HEK293 (cell line): ENCODE data around the gene KIAA1671.

ENCODE experiments used
- GFI1B ChIP-seq: fragments of 450-650 bp; formaldehyde crosslinking; IDR thresholded peaks from 2 replicates; pipeline ENCODE4 v1.5.1; 2016; ENCODE audit warnings: missing biosample characterization, missing genetic modification characterization
- SETDB1 ChIP-seq: IDR thresholded peaks from one replicate; pipeline ENCODE4 v1.6.1; 2017; ENCODE audit warnings: mild to moderate bottlenecking, low read length, moderate library complexity, mixed read lengths; ENCODE audit not compliant: insufficient read length
- YY1 ChIP-seq: fragments of 450-650 bp; formaldehyde crosslinking; IDR thresholded peaks from 2 replicates; pipeline ENCODE4 v1.5.1; 2018; ENCODE audit warnings: missing biosample characterization, missing genetic modification characterization
- ZBTB20 ChIP-seq: fragments of 450-650 bp; formaldehyde crosslinking; IDR thresholded peaks from 2 replicates; pipeline ENCODE4 v1.5.1; 2016; ENCODE audit warnings: missing biosample characterization, missing genetic modification characterization
- ZFP37 ChIP-seq: fragments of 450-650 bp; formaldehyde crosslinking; IDR thresholded peaks from 2 replicates; pipeline ENCODE4 v1.5.1; 2016; ENCODE audit warnings: missing biosample characterization, missing genetic modification characterization
- ZNF138 ChIP-seq: fragments of 450-650 bp; formaldehyde crosslinking; IDR thresholded peaks from 2 replicates; pipeline ENCODE4 v1.5.1; 2016; ENCODE audit warnings: missing biosample characterization, missing genetic modification characterization, borderline replicate concordance
- ZNF366 ChIP-seq: fragments of 450-650 bp; formaldehyde crosslinking; conservative IDR thresholded peaks from 2 replicates; pipeline ENCODE4 v1.5.1; 2016; ENCODE audit warnings: missing biosample characterization, missing genetic modification characterization
- ZNF747 ChIP-seq: fragments of 450-650 bp; formaldehyde crosslinking; IDR thresholded peaks from 2 replicates; pipeline ENCODE4 v1.5.1; 2016; ENCODE audit warnings: missing biosample characterization, missing genetic modification characterization
- TF ChIP-seq, protein P1 (sequence below): fragments of 450-650 bp; formaldehyde crosslinking; IDR thresholded peaks from 2 replicates; pipeline ENCODE4 v1.5.0; 2017; ENCODE audit warnings: missing biosample characterization, missing genetic modification characterization, borderline replicate concordance
- TF ChIP-seq, protein P2 (sequence below): fragments of 450-650 bp; formaldehyde crosslinking; IDR thresholded peaks from 2 replicates; pipeline ENCODE4 v1.5.1; 2017; ENCODE audit warnings: missing biosample characterization, mild to moderate bottlenecking, missing genetic modification characterization, moderate library complexity
- TF ChIP-seq, protein P3 (sequence below): fragments of 450-650 bp; formaldehyde crosslinking; IDR thresholded peaks from 2 replicates; pipeline ENCODE4 v1.5.1; 2016; ENCODE audit warnings: missing biosample characterization, missing genetic modification characterization
- TF ChIP-seq, protein P4 (sequence below): fragments of 450-650 bp; formaldehyde crosslinking; IDR thresholded peaks from 2 replicates; pipeline ENCODE4 v1.5.1; 2016; ENCODE audit warnings: missing biosample characterization, missing genetic modification characterization
- TF ChIP-seq, protein P5 (sequence below): fragments of 450-650 bp; formaldehyde crosslinking; IDR thresholded peaks from 2 replicates; pipeline ENCODE4 v1.5.1; 2016; ENCODE audit warnings: missing biosample characterization, missing genetic modification characterization
- TF ChIP-seq, protein P6 (sequence below): fragments of 450-650 bp; formaldehyde crosslinking; optimal IDR thresholded peaks from 2 replicates; pipeline ENCODE3; 2016; ENCODE audit warnings: missing biosample characterization, mild to moderate bottlenecking, missing genetic modification characterization

DNA sequence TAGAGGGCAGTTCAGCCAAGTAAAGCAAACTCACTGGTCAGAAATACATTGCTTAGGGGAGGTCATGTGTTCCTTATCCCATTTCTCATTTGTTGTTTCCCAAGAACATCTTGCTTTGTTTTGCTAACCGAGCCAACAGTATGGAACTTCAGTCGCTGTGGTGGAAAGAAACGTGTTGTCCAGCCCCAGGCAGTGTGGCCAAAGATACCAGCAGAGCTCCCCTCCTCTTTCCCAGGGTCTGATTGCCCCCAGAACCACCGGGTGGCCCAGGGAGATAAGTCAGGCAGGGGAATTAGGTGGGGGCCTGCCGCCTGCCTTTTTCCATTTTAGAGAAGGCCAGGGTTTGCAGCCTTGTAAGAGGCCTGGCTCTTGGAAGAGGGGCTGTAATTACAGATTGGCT is 148.4 kb downstream of the KIAA1671 start:
- TF ChIP-seq GFI1B (no peak), YY1 (tag by site-specific recombination) (no peak), ZNF747 (tag by site-specific recombination) (no peak), SETDB1 (no peak), ZNF366 (tag by site-specific recombination) (no peak), ZNF138 (tag by site-specific recombination) (no peak), ZFP37 (tag by site-specific recombination) (no peak), ZBTB20 (no peak)
- TF ChIP-seq, protein P1, sequence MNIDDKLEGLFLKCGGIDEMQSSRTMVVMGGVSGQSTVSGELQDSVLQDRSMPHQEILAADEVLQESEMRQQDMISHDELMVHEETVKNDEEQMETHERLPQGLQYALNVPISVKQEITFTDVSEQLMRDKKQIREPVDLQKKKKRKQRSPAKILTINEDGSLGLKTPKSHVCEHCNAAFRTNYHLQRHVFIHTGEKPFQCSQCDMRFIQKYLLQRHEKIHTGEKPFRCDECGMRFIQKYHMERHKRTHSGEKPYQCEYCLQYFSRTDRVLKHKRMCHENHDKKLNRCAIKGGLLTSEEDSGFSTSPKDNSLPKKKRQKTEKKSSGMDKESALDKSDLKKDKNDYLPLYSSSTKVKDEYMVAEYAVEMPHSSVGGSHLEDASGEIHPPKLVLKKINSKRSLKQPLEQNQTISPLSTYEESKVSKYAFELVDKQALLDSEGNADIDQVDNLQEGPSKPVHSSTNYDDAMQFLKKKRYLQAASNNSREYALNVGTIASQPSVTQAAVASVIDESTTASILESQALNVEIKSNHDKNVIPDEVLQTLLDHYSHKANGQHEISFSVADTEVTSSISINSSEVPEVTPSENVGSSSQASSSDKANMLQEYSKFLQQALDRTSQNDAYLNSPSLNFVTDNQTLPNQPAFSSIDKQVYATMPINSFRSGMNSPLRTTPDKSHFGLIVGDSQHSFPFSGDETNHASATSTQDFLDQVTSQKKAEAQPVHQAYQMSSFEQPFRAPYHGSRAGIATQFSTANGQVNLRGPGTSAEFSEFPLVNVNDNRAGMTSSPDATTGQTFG (tag by site-specific recombination): no peak
- TF ChIP-seq, protein P2, sequence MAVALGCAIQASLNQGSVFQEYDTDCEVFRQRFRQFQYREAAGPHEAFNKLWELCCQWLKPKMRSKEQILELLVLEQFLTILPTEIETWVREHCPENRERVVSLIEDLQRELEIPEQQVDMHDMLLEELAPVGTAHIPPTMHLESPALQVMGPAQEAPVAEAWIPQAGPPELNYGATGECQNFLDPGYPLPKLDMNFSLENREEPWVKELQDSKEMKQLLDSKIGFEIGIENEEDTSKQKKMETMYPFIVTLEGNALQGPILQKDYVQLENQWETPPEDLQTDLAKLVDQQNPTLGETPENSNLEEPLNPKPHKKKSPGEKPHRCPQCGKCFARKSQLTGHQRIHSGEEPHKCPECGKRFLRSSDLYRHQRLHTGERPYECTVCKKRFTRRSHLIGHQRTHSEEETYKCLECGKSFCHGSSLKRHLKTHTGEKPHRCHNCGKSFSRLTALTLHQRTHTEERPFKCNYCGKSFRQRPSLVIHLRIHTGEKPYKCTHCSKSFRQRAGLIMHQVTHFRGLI (tag by site-specific recombination): no peak
- TF ChIP-seq, protein P3, sequence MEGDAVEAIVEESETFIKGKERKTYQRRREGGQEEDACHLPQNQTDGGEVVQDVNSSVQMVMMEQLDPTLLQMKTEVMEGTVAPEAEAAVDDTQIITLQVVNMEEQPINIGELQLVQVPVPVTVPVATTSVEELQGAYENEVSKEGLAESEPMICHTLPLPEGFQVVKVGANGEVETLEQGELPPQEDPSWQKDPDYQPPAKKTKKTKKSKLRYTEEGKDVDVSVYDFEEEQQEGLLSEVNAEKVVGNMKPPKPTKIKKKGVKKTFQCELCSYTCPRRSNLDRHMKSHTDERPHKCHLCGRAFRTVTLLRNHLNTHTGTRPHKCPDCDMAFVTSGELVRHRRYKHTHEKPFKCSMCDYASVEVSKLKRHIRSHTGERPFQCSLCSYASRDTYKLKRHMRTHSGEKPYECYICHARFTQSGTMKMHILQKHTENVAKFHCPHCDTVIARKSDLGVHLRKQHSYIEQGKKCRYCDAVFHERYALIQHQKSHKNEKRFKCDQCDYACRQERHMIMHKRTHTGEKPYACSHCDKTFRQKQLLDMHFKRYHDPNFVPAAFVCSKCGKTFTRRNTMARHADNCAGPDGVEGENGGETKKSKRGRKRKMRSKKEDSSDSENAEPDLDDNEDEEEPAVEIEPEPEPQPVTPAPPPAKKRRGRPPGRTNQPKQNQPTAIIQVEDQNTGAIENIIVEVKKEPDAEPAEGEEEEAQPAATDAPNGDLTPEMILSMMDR (tag by site-specific recombination): no peak
- TF ChIP-seq, protein P4, sequence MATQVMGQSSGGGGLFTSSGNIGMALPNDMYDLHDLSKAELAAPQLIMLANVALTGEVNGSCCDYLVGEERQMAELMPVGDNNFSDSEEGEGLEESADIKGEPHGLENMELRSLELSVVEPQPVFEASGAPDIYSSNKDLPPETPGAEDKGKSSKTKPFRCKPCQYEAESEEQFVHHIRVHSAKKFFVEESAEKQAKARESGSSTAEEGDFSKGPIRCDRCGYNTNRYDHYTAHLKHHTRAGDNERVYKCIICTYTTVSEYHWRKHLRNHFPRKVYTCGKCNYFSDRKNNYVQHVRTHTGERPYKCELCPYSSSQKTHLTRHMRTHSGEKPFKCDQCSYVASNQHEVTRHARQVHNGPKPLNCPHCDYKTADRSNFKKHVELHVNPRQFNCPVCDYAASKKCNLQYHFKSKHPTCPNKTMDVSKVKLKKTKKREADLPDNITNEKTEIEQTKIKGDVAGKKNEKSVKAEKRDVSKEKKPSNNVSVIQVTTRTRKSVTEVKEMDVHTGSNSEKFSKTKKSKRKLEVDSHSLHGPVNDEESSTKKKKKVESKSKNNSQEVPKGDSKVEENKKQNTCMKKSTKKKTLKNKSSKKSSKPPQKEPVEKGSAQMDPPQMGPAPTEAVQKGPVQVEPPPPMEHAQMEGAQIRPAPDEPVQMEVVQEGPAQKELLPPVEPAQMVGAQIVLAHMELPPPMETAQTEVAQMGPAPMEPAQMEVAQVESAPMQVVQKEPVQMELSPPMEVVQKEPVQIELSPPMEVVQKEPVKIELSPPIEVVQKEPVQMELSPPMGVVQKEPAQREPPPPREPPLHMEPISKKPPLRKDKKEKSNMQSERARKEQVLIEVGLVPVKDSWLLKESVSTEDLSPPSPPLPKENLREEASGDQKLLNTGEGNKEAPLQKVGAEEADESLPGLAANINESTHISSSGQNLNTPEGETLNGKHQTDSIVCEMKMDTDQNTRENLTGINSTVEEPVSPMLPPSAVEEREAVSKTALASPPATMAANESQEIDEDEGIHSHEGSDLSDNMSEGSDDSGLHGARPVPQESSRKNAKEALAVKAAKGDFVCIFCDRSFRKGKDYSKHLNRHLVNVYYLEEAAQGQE: no peak
- TF ChIP-seq, protein P5, sequence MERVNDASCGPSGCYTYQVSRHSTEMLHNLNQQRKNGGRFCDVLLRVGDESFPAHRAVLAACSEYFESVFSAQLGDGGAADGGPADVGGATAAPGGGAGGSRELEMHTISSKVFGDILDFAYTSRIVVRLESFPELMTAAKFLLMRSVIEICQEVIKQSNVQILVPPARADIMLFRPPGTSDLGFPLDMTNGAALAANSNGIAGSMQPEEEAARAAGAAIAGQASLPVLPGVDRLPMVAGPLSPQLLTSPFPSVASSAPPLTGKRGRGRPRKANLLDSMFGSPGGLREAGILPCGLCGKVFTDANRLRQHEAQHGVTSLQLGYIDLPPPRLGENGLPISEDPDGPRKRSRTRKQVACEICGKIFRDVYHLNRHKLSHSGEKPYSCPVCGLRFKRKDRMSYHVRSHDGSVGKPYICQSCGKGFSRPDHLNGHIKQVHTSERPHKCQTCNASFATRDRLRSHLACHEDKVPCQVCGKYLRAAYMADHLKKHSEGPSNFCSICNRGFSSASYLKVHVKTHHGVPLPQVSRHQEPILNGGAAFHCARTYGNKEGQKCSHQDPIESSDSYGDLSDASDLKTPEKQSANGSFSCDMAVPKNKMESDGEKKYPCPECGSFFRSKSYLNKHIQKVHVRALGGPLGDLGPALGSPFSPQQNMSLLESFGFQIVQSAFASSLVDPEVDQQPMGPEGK: no peak
- TF ChIP-seq, protein P6, sequence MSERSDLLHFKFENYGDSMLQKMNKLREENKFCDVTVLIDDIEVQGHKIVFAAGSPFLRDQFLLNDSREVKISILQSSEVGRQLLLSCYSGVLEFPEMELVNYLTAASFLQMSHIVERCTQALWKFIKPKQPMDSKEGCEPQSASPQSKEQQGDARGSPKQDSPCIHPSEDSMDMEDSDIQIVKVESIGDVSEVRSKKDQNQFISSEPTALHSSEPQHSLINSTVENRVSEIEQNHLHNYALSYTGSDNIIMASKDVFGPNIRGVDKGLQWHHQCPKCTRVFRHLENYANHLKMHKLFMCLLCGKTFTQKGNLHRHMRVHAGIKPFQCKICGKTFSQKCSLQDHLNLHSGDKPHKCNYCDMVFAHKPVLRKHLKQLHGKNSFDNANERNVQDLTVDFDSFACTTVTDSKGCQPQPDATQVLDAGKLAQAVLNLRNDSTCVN: no peak
